HG03565 (cell line): Measurements from ENCODE around the gene BBS7.

Experiments
- ATAC-seq: cut with Tn5 transposase; IDR thresholded peaks from one replicate; pipeline ENCODE4 v1.9.1; 2021; ENCODE audit warnings: mild to moderate bottlenecking, moderate library complexity; ENCODE audit not compliant: unreplicated experiment

BBS7 gene

GRCh38 chr4:121794505-121795188 is 75.6 kb downstream of the BBS7 start:
- ATAC-seq: no peak

DNA sequence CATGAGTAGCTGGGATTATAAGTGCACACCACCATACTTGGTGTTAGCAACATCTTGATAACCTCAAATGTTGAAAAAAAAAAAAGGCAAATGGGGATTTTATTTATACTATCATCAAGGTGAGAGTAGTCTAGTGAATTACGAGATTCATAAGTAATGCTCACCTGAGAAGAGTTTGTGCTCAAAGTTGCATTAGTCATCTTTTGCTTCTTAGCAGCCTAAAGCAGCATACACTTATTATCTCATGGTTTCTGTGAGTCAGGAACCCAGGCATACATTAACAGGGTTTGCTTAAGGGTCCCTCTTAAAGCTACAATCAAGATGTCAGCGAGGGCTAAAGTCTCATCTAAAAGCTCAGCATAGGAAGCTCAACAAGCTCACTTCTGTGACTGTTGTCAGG is 77.3 kb downstream of the BBS7 start:
- no peak for ATAC-seq

GRCh38 chr4:121791481-121791880 is 78.8 kb downstream of the BBS7 start:
- ATAC-seq: no peak

GRCh38 chr4:121790976-121791375 is 79.3 kb downstream of the BBS7 start:
- no peak for ATAC-seq

DNA sequence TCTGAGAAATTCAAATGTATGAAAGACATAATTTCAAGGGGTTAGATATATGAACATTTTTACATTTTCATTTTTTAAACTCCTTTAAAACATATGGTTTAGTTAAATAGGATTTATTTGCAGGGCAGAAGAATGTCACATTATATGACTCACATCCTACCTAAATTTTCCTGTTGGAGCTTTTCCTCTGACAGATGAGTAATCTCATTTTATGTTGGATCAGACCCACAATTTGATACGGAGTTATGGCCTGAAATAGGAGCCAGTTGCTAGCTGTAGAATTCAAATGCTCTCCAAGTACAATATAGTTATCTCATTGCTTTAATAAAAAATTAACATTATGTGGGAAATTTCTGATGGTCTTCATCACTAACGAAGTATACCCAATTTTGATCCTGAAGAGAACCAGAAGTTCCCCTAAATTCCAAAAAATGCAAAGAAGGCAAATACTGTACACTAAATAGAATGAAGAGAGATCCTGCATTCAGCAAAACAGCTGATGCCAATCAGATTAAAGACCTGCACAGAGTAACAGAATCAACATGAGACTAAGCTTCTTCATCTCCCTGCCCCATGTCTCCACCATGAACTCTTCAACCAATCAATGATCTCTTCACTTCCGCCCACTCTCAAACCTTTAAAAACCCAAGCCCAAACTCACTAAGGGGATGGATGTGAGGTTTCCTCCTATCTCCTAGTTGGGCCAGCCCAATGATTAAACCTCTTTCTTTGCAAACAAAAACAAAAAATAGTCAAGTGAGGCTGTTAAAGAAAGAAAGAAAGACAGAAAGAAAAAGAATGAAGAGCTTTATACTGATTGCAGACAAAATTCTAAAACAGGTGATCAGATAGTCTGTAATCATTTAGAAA is 80.1 kb downstream of the BBS7 start:
- ATAC-seq: no peak

GRCh38 chr4:121789455-121789854 is 80.8 kb downstream of the BBS7 start:
- ATAC-seq: no peak

DNA sequence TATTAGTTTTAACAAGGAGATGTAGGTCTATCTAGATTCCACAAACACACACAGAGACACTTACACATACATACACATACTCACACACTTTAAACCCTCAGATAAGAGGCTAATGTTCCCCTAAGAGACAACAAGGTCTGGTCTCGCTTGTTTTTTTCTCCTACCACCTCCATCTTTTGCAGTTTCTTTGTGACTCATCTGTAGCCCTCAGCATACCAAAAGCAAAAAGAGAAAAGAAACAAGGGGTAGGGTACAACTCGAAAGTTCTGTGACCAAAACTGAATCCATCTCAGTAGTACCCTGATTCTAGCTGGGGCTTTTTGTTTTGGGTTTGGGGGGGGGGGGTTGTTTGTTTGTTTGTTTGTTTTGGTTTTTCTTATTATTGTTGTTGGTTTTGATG is 81.4 kb downstream of the BBS7 start:
- peak; percentile 96 for ATAC-seq

DNA sequence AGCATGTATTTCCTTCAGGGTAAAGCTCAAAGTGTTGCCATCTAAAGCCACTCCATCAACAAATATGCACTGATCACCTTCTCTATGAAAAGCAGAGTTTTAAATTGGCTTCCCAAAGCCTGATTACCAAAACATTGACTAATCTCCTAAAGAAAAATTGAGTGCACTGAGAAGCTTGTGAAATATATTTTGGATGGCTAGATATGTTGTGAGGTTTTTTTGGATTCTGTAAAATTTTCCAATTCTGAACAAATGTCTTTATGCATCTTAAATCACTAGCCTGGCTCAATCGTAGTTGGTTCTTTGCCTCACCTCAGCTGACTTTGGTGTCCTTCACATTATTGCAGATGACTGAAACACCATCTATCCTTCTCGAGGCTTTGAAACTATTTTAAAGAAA is 84.1 kb downstream of the BBS7 start:
- ATAC-seq: no peak

DNA sequence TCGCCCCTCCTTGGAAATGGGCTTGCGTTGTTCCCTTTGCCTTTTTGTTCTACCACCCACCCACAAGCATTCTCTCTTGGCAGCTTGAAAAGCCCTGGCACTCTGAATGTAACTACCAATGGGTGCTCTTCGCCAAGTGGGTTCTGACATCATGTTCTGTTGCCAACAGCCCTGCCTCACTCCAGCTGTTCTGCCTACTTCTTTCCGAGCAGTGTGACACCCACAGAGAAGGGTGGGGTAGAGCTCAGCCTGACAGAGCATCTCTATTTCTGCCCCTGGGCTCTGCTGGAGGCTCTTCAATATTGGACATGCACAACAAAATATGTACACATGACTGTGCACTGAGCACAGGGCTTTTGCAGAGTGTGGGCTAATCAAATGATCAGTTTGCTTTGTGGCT is 84.8 kb downstream of the BBS7 start:
- ATAC-seq: no peak

DNA sequence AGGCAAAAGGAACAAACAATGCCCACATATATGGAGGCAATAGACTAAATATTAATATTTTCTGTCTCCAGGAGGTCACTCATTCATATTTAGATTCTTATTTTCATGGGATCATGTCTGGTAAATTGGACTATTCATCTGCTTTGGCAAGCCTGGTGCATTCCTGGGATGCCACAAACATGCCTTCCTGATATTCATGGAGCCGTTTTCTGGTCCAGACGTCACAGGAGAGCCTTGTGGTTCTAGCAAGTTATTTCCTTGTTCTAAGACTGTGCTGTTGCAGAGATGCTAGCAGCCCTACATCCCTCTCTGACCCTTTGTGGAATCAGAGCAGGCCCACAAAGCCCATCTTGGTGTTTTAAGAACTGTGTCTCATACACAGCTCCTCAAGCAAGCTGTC is 85.3 kb downstream of the BBS7 start:
- ATAC-seq: no peak

- ATAC-seq: no peak
These were observed 85.9 kb downstream of the BBS7 start for GRCh38 chr4:121784401-121784800.

- no peak for ATAC-seq
These were observed 87.1 kb downstream of the BBS7 start for GRCh38 chr4:121783210-121783609.

GRCh38 chr4:121778991-121779628 is 91.2 kb downstream of the BBS7 start:
- ATAC-seq: no peak

DNA sequence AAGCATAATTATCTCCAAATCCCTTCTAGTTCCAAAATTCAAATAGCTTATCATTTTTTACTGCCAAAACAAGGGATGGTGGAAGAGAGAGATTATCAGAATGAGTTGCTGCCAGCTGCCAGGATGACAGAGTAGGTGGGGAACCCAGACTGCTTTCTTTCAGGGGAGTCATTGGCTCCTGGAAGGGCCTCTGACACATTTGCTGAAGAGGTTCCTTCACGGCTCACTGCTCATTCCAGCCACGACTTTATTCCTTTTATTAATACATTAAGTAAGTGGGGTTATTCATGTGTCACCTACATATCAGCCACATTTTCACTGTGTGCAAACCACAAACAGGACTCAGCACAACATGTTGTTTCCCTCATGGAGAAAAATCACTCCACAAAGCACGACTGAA is 92.6 kb downstream of the BBS7 start:
- peak; percentile 57 for ATAC-seq

- ATAC-seq: no peak
These were observed 93.5 kb downstream of the BBS7 start for GRCh38 chr4:121776610-121777401.
